GM12872 (cell line): Measurements from ENCODE around the gene LRRC4.
A peak's percentile ranks its signal among the peaks of the same experiment; 100 is the strongest.

Experiments used
- TF ChIP-seq, protein P1 (sequence below): IDR thresholded peaks from 3 replicates; pipeline ENCODE4 v1.5.1; 2011; ENCODE audit warnings: low read depth, mild to moderate bottlenecking, low read length, moderate library complexity; ENCODE audit not compliant: insufficient read depth

LRRC4 gene

GRCh38 chr7:128021366-128021765, 9.9 kb downstream of the LRRC4 start:
- TF ChIP-seq, protein P1, sequence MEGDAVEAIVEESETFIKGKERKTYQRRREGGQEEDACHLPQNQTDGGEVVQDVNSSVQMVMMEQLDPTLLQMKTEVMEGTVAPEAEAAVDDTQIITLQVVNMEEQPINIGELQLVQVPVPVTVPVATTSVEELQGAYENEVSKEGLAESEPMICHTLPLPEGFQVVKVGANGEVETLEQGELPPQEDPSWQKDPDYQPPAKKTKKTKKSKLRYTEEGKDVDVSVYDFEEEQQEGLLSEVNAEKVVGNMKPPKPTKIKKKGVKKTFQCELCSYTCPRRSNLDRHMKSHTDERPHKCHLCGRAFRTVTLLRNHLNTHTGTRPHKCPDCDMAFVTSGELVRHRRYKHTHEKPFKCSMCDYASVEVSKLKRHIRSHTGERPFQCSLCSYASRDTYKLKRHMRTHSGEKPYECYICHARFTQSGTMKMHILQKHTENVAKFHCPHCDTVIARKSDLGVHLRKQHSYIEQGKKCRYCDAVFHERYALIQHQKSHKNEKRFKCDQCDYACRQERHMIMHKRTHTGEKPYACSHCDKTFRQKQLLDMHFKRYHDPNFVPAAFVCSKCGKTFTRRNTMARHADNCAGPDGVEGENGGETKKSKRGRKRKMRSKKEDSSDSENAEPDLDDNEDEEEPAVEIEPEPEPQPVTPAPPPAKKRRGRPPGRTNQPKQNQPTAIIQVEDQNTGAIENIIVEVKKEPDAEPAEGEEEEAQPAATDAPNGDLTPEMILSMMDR = no peak

DNA sequence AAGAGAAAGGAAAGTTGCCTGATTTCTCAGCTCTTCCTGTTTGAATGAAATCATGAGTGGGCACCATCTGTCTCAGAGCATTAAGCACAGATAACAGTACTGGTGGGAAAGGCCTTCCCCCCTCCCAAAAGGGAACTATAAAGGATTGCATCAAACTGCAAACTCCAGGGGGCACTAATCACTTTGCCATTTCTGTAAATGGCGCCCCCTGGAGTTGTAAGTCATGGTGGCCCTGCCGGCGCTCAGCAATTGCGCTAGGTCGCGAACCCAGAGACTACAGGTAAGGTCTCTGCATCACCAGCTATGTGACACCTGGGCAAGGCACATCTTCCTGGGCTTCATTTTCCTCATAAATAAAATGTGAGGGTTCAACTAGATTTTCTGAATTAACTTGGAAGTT, 11.1 kb downstream of the LRRC4 start:
- TF ChIP-seq, protein P1 = peak; percentile 51

- TF ChIP-seq, protein P1 = no peak
These were observed 11.9 kb downstream of the LRRC4 start for GRCh38 chr7:128019288-128019687.

DNA sequence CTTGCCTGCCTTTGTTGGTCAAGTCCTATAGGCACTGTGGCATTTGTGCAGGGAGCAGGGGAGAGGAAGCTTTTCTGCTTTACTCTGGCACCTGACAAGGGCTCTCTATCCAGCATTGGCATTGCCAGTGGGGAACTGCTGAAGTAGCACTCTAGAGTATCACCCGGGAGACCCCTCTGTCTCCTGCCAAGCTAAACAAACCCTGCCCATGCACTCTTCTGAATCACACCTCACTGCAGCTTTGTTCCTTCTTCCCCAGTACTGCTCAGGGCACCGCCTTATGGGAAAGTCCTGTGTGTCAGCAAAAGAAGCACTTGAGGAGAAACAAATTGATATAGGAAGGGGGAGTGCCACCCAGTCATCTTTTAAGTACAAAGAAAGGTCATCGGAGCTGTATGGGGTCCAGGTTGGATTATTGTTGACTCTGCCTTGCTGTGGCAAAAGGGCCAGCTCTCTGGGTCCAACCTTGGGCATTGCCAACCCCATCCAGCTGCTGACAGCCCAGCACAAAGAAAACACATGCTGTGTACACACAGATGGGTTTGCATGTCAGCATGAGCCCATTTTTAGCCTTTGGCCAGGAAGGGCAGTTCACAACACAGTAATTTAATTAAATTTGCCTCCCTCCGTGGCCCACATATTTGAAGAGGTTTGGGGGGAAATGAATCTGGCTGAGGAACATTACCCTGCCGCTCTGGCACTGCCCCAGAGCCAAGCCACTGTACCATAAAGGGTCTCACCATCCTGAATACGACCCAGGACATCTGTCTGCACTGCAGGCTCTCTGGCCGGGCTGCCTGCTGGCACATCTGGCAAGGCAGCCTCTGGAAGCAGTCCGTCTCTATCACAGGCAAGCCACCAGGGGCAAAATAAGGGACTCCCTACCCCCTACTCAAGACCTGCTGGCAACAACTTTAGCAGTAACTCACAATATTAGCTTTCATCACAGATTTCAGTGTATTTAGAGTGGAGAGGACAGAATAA, 13.1 kb downstream of the LRRC4 start:
- TF ChIP-seq, protein P1 = no peak

DNA sequence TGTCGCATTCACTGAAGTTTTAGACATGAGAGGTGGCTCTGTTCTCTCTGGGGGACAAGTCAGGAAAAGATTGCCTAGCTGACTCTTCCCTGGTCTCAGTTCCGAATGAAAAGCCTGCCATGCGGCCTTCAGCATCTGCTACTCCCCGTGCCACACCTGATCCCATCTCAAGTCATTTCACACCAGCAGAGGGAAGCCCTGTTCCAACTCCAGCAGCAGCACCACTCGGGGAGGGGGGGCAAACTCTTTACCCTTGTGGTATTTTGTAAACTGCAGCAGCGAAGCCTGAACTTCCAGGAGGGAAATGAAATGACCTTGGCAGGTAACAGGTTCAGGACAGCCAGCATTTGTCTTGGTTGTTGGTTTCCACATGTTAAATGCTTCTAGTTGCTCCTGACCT, 13.8 kb downstream of the LRRC4 start:
- TF ChIP-seq, protein P1 = no peak

GRCh38 chr7:128014811-128015210, 16.4 kb downstream of the LRRC4 start:
- TF ChIP-seq, protein P1 = no peak

GRCh38 chr7:128011131-128011661, 20.0 kb downstream of the LRRC4 start:
- TF ChIP-seq, protein P1 = no peak
